SK-N-MC (cell line): ENCODE measurements around the gene AMIGO3.

ENCODE experiments used
- EZH2 ChIP-seq: fragments of 200-600 bp; sonication (generic); IDR thresholded peaks from one replicate; pipeline ENCODE4 v1.6.1; 2017; ENCODE audit warnings: antibody characterized with exemption
- FOXP2 ChIP-seq: optimal IDR thresholded peaks from 2 replicates; pipeline ENCODE3; 2011; ENCODE audit warnings: mild to moderate bottlenecking, moderate library complexity; ENCODE audit not compliant: insufficient read depth; ENCODE audit errors: extremely low read length, control extremely low read depth
- POLR2AphosphoS5 ChIP-seq: IDR thresholded peaks from 2 replicates; pipeline ENCODE4 v1.6.1; 2012; ENCODE audit warnings: mild to moderate bottlenecking, low read depth, low read length, borderline replicate concordance

DNA sequence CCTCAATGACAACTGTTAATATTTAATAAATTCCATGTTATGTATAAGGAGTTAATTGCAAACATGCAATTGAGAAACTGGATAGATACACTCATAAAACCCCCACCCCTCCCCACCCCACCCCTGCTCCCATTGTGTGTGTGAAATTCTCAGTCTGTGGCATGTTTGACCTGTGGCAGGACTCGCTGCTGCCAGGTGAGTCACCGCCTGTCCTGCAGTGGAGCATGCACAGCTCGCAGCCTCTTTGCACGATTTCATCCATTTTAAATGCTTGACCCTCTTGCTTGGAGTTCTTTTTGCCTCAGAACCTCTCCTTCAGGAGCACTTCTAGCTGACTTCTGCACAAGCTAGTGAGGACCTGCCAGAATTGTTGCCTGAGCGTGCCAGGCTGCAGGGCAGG lies 50.6 kb downstream of the AMIGO3 start:
- TF ChIP-seq EZH2 (no peak), POLR2AphosphoS5 (no peak), FOXP2 (no peak)
